GM20431 (cell line): ENCODE measurements around the gene ANKDD1B.

Experiments
- in situ Hi-C: fragments of 300-500 bp; cut with MseI, MboI; formaldehyde crosslinking; loops from one replicate; pipeline ENCODE4 v1.15.0; 2020; ENCODE audit warnings: low sequenced_read_pairs; ENCODE audit not compliant: unreplicated experiment

The ANKDD1B gene

DNA sequence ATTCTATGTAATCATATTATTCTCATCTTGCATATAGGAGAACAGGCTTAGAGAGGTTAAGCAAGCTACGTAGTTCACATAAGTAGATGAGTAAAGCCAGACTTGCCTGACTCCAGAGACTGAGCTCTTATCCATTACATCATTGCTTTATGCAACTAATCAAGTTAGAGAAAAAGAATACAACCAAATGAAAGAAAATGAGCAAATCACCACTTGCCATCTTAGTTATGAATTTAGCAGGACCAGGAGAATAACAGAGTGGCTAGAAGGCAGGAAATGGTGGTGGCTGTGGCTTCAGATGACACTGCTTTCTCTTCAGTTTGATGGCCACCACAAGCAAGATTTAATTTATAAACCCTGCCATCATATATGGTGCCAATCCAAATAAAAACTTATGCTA, 79.4 kb downstream of the ANKDD1B start:
- in situ Hi-C loops: loop anchor here (25.0 kb wide), 2 partner anchors 328 to 453 kb away; partner anchors contain the start of gene ANKRD31

DNA sequence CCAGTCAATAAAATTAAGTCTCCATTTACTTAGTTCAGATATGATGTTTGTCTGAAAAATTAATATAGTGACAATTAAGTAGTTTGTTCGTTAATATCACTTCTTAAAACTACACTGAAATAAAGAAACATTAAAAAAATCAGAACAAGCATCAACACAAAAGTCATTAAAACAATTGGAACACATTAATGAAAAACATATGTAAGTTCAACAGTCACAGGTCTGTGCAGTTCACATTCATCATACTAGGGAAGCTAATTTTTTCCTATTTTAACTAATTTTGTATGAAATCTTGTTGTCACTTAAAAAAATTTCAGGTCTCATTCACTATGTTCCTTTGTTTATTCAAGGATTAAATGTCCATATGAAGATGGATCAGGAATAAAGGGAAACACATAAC, 83.5 kb downstream of the ANKDD1B start:
- in situ Hi-C loops: loop anchor here (25.0 kb wide), 2 partner anchors 332 to 457 kb away; partner anchors contain the start of gene ANKRD31

GRCh38 chr5:75695472-75696351, 84.5 kb downstream of the ANKDD1B start:
- in situ Hi-C loops: loop anchor here (25.0 kb wide), 2 partner anchors 333 to 458 kb away; partner anchors contain the start of gene ANKRD31

DNA sequence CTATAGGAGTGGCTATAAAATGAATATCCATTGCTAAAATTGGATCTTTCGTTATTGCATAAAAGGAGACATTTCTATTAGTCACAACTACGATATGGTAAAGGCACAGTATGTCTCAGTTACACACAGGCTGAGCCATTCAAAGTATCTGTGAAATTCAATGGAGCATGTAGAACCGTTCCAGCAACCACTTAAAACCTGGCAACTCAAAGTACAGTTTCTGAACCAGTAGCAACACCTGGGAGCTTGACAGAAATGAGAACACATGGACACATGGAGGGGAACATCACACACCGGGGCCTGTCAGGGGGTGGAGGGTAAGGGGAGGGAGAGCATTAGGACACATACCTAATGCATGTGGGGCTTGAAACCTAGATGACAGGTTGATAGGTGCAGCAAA, 90.6 kb downstream of the ANKDD1B start:
- in situ Hi-C loops: no loop called here

- in situ Hi-C loops: no loop called here
These were observed 94.8 kb downstream of the ANKDD1B start for GRCh38 chr5:75706016-75706415.

DNA sequence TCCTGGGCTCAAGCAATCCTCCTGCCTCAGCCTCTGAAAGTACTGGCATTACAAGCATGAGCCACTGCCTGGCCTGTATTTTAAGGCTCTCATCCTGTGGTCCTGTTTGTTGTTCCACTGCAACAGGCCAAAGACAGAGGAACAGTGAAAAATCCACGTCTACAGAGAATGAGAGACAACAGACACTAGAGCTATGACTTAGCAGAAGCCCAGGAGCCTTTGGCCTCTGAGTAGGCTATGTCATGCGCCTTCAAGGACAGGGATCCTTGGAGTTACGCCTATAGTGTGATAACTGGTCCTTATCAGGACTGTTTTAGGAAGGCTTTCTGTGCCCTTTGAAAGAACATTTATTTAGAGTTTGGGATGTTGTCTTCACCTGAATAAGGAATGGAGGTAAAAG, 95.5 kb downstream of the ANKDD1B start:
- in situ Hi-C loops: no loop called here

DNA sequence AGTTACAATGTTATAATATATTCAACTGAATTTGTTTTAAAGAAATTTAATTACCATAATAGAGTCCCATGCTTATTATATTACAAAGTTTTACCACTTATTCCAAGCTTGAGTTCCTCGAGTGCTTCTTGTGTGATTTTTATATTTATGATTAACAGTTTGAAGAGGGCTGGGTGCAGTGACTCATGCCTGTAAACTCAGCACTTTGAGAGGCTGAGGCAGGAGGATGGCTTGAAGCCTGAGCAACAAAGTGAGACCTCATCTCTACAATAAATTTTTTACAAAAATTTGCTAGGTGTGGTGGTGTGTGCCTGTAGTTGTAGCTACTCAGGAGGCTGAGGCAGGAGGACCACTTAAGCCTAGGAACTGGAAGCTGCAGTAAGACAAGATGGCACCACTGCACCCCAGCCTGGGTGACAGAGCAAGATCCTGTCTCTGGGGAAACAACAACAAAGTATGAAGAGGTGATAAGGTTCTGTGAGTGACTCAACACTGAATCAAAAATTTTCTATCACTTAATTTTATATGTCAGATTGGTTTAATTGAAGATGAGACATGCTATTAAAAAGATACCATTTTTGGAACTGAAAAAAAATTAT, 96.8 kb downstream of the ANKDD1B start:
- in situ Hi-C loops: no loop called here

DNA sequence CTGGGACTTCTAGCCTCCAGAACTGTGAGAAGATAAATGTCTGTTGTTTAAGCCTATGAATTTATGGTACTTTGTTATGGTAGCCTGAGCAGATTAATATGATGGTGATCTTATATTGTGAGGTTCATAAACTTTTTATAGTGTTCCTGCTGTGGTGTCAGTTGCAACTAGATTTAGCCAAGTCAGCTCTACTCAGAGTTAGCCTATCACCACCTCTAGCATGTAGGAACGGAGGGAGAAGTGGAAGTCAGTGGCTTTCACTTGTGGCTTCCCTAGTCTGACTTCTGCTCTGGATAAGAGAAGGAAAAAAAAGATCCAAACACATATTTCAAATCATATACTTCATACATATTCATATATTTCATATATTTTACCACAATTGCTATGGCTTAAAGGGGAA, 99.4 kb downstream of the ANKDD1B start:
- in situ Hi-C loops: no loop called here

- in situ Hi-C loops: no loop called here
These were observed 99.9 kb downstream of the ANKDD1B start for GRCh38 chr5:75711151-75711550.

DNA sequence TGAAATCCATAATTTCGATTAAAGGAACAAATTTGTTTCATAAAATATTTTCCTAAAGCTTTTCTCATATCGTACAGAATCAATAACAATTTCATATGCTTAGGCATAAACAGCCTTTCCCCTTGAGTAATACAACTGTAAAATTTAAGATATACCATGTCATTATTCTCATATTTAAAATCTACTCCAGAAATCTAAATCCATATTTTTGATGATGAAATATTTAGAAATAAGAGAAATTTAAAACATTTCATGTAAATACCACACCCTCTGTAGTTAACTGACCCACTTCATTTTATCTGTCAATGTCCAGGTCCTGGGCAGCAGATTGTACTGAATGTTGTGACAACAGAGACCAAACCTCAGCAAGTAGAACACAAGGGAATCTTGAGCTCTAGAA, 100.8 kb downstream of the ANKDD1B start:
- in situ Hi-C loops: no loop called here

DNA sequence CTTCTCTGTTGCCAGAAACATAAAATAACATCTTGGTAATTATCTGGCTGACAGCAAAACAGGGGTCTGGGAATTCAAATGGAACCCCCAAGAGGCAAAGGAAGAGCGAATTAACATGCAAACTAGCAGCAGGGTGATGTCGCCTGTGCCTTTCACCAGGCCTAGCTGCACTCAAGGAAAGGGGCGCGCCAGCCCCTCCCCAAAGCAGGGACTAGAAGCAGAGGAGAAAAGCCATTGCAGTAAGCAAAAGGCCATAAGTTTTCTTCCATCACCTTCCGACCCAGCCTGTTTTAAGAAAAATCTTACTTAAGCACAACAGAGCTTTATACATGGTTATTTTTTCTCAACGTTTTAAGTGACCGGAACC, 105.4 kb downstream of the ANKDD1B start:
- in situ Hi-C loops: no loop called here

- in situ Hi-C loops: no loop called here
These were observed 106.0 kb downstream of the ANKDD1B start, which contains the start of gene POC5 for GRCh38 chr5:75717082-75717922. Gene POC5, minus strand, starts transcription at chr5:75717437. Its CDS starts 4,500 bp downstream, at chr5:75712937.

DNA sequence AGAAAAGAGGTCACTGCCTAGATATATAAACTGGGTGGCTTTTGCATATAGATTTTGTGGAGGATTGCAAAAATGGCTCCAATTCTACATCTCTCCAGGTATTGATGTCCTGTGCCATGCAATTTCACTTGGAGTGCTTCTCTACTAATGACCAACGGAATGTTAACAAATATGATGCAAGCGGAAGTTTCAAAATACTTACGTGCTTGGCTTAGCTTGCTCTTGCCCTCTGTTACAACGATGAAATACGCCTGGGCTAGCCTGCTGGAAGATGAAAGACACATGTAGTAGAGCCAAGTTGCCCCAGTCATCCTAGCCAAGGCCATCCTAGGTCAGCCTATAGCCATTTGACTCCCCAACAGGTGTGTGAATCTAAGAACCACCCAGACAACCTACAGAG, 109.6 kb downstream of the ANKDD1B start:
- in situ Hi-C loops: no loop called here
